Progenitor cell of endocrine pancreas (in vitro differentiated cells): Measurements from ENCODE around the gene CYLD. TPM values are rescaled to one million over a fixed set of nuclear protein-coding genes. Genes with fewer than 3 reads are reported as not detected.

Source experiments
- DNase-seq: peaks from one replicate; pipeline ENCODE4 v3.0.0; 2021; ENCODE audit warnings: low spot score; ENCODE audit not compliant: unreplicated experiment
- H3K27ac Mint-ChIP-seq: 2 replicates; pipeline ENCODE4 v1.8.0; 2021; ENCODE audit warnings: mild to moderate bottlenecking, moderate library complexity, mixed read lengths
- H3K27me3 Mint-ChIP-seq: 2 replicates; pipeline ENCODE4 v1.8.0; 2021; ENCODE audit warnings: mixed read lengths
- H3K36me3 Mint-ChIP-seq: 2 replicates; pipeline ENCODE4 v1.8.0; 2022; ENCODE audit warnings: mixed read lengths; ENCODE audit not compliant: insufficient read depth
- H3K4me1 Mint-ChIP-seq: 2 replicates; pipeline ENCODE4 v1.8.0; 2021; ENCODE audit warnings: low read depth, mixed read lengths
- H3K4me3 Mint-ChIP-seq: 2 replicates; pipeline ENCODE4 v1.8.0; 2021; ENCODE audit warnings: low read depth, mild to moderate bottlenecking, moderate library complexity, mixed read lengths
- H3K9me3 Mint-ChIP-seq: 2 replicates; pipeline ENCODE4 v1.8.0; 2021; ENCODE audit warnings: low read depth, mixed read lengths
- total RNA-seq: library from RNA; stranded (reverse); gene quantifications from 2 replicates; pipeline ENCODE4 v1.2.1, GENCODE V29; 2021
- TF ChIP-seq, protein P1 (sequence below): fragments of 200-600 bp; sonication (generic); IDR thresholded peaks from one replicate; pipeline ENCODE4 v1.5.0; 2021; ENCODE audit warnings: antibody characterized with exemption, mild to moderate bottlenecking; ENCODE audit not compliant: unreplicated experiment

Gene CYLD
- total RNA-seq, 1 donor from 2014 or later = 21.9 TPM

DNA sequence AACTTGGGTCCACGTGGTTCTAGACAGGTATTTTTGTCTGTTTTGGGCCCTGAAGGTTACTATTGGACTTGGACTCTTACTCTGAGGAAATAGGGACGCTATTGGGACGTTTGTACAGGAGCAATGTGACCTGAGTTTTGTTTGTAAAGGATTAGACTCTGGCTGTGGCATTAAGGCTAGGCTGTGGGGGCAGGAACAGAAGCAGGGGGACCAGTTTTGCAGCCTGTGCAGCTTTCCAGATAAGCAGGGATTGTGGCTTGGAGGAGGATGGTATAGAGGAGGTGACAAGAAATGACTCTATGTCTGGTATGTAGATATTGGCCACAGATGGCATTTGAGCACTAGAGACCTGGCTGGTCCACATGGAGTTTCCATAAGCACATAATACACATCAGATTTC, 35.6 kb upstream of the CYLD start:
- TF ChIP-seq, protein P1, sequence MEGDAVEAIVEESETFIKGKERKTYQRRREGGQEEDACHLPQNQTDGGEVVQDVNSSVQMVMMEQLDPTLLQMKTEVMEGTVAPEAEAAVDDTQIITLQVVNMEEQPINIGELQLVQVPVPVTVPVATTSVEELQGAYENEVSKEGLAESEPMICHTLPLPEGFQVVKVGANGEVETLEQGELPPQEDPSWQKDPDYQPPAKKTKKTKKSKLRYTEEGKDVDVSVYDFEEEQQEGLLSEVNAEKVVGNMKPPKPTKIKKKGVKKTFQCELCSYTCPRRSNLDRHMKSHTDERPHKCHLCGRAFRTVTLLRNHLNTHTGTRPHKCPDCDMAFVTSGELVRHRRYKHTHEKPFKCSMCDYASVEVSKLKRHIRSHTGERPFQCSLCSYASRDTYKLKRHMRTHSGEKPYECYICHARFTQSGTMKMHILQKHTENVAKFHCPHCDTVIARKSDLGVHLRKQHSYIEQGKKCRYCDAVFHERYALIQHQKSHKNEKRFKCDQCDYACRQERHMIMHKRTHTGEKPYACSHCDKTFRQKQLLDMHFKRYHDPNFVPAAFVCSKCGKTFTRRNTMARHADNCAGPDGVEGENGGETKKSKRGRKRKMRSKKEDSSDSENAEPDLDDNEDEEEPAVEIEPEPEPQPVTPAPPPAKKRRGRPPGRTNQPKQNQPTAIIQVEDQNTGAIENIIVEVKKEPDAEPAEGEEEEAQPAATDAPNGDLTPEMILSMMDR = no peak
- H3K27me3 Mint-ChIP-seq = peaks cover 7% of the 10 kb centered on the region
- peaks cover 16% of the 10 kb centered on the region for H3K9me3 Mint-ChIP-seq
- no peak for DNase-seq
- H3K4me1 Mint-ChIP-seq = peaks cover 6% of the 10 kb centered on the region
- no peak overlapping the region for H3K4me3 Mint-ChIP-seq
- peaks cover 5% of the 10 kb centered on the region for H3K36me3 Mint-ChIP-seq
- no peak overlapping the region for H3K27ac Mint-ChIP-seq

DNA sequence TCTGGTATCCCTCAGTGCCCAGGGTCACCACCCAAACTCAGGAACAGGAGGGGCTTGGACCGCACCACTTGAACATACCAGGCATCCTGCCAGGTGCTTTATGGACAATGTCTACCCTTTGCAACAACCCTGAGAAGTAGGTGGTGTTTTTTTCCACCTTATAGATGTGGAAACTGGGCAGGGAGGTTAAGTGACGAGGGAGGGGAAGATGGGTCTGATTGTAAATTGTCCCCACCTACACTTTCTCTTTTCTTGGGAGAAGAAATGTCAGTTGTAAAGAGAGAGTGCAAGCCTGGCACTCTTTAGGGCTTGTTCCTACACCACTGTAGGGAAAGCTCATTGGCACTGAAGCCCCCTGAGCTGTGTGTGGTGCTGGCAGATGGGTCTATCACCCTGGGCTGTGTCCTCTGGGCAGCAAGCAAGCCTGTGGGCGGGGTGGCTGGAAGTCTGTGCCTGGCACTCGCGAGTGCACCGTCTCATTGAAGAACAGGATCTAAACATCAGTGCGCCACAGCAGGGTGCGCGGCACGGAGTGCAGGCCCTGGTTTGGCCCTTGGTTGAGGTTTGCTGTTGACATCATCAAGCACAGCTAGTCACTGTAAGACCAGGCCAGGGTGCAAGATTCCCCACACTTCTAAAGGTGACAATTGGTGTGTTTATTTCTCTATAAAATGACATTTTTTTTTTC, 33.4 kb upstream of the CYLD start:
- DNase-seq = no peak
- peaks cover 5% of the 10 kb centered on the region for H3K36me3 Mint-ChIP-seq
- TF ChIP-seq, protein P1 = no peak
- no peak overlapping the region for H3K27ac Mint-ChIP-seq
- H3K4me1 Mint-ChIP-seq = peaks cover 6% of the 10 kb centered on the region
- peaks cover 16% of the 10 kb centered on the region for H3K9me3 Mint-ChIP-seq
- H3K4me3 Mint-ChIP-seq = no peak overlapping the region
- H3K27me3 Mint-ChIP-seq = peaks cover 5% of the 10 kb centered on the region

GRCh38 chr16:50709061-50709684, 32.7 kb upstream of the CYLD start:
- TF ChIP-seq, protein P1 = no peak
- Mint-ChIP-seq H3K27ac (no peak overlapping the region), H3K4me1 (peaks cover 6% of the 10 kb centered on the region), H3K27me3 (peaks cover 5% of the 10 kb centered on the region), H3K4me3 (no peak overlapping the region), H3K9me3 (peaks cover 11% of the 10 kb centered on the region), H3K36me3 (peaks cover 4% of the 10 kb centered on the region)
- no peak for DNase-seq

- Mint-ChIP-seq H3K27me3 (peaks cover 5% of the 10 kb centered on the region), H3K4me1 (peaks cover 6% of the 10 kb centered on the region), H3K4me3 (no peak overlapping the region), H3K9me3 (peaks cover 7% of the 10 kb centered on the region), H3K36me3 (peaks cover 2% of the 10 kb centered on the region), H3K27ac (no peak overlapping the region)
- TF ChIP-seq, protein P1 = no peak
- no peak for DNase-seq
Measured at GRCh38 chr16:50709980-50710379, 31.9 kb upstream of the CYLD start.

GRCh38 chr16:50711040-50711439, 30.8 kb upstream of the CYLD start:
- no peaks in the 10 kb centered on the region for H3K36me3 Mint-ChIP-seq
- H3K4me1 Mint-ChIP-seq = peaks cover 2% of the 10 kb centered on the region
- peaks cover 5% of the 10 kb centered on the region for H3K27me3 Mint-ChIP-seq
- no peaks in the 10 kb centered on the region for H3K9me3 Mint-ChIP-seq
- TF ChIP-seq, protein P1 = no peak
- H3K27ac Mint-ChIP-seq = no peak overlapping the region
- no peak for DNase-seq
- no peak overlapping the region for H3K4me3 Mint-ChIP-seq
